K562 (cell line): ENCODE data around the gene CALU. TPM values are rescaled to one million over a fixed set of nuclear protein-coding genes. Genes with fewer than 3 reads are reported as not detected.

ENCODE experiments used
- CBFA2T2 ChIP-seq: fragments of 450-650 bp; conservative IDR thresholded peaks from 2 replicates; pipeline ENCODE4 v1.6.1; 2017; ENCODE audit warnings: mild to moderate bottlenecking
- EP300 ChIP-seq: IDR thresholded peaks from 2 replicates; pipeline ENCODE4 v1.6.1; 2012; ENCODE audit warnings: low read length, improper control_type of control experiment
- ETS1 ChIP-seq: conservative IDR thresholded peaks from 2 replicates; pipeline ENCODE4 v1.6.1; 2011; ENCODE audit warnings: low read depth, mild to moderate bottlenecking, low read length; ENCODE audit not compliant: control insufficient read depth
- FOS ChIP-seq: IDR thresholded peaks from 3 replicates; pipeline ENCODE4 v1.6.1; 2011; ENCODE audit not compliant: insufficient read length; ENCODE audit errors: extremely low read depth
- FOXP1 ChIP-seq: sonication (generic); formaldehyde crosslinking; IDR thresholded peaks from 2 replicates; pipeline ENCODE4 v1.8.0; 2022; ENCODE audit warnings: mild to moderate bottlenecking, missing genetic modification reagents
- IRF2 ChIP-seq: sonication (generic); formaldehyde crosslinking; IDR thresholded peaks from 2 replicates; pipeline ENCODE4 v1.8.1; 2022; ENCODE audit warnings: mild to moderate bottlenecking, missing genetic modification reagents
- L3MBTL2 ChIP-seq: fragments of 450-650 bp; IDR thresholded peaks from 2 replicates; pipeline ENCODE4 v1.6.1; 2016; ENCODE audit warnings: mild to moderate bottlenecking, moderate library complexity
- NELFE ChIP-seq: IDR thresholded peaks from 2 replicates; pipeline ENCODE4 v1.6.1; 2011; ENCODE audit warnings: mild to moderate bottlenecking; ENCODE audit not compliant: insufficient read depth, insufficient read length
- NFE2 ChIP-seq: IDR thresholded peaks from 2 replicates; pipeline ENCODE4 v1.6.1; 2014; ENCODE audit warnings: antibody characterized with exemption, low read depth
- NONO ChIP-seq, 2 experiments: fragments of 200-400 bp in 1 of 2; fragments of 450-650 bp in 1 of 2; formaldehyde crosslinking in 1 of 2; IDR thresholded peaks; 2 replicates each; pipeline ENCODE4 v1.6.1; 2017; ENCODE audit warnings: low read depth in 2 of 2, mild to moderate bottlenecking in 2 of 2, moderate library complexity in 2 of 2, low read length in 1 of 2
- RAD21 ChIP-seq, 2 experiments: fragments of 250-450 bp in 1 of 2; fragments of 450-650 bp in 1 of 2; sonication (Bioruptor Pico) in 1 of 2; formaldehyde crosslinking in 1 of 2; IDR thresholded peaks in 1 of 2; conservative IDR thresholded peaks in 1 of 2; 2 replicates each; pipeline versions ENCODE4 v1.4.0 to v1.8.0; 2020 to 2022; ENCODE audit warnings: mild to moderate bottlenecking in 2 of 2, moderate library complexity in 1 of 2
- RBFOX2 ChIP-seq: fragments of 200-400 bp; formaldehyde crosslinking; IDR thresholded peaks from 2 replicates; pipeline ENCODE4 v1.6.1; 2017; ENCODE audit warnings: low read depth, mild to moderate bottlenecking, low read length, moderate library complexity
- RBM17 ChIP-seq: fragments of 200-400 bp; formaldehyde crosslinking; IDR thresholded peaks from 2 replicates; pipeline ENCODE4 v1.6.1; 2017; ENCODE audit warnings: low read depth, mild to moderate bottlenecking, low read length, borderline replicate concordance
- SMAD4 ChIP-seq: fragments of 250-450 bp; sonication (Bioruptor Pico); conservative IDR thresholded peaks from 2 replicates; pipeline ENCODE4 v1.8.0; 2021; ENCODE audit warnings: inconsistent platforms, mild to moderate bottlenecking, moderate library complexity
- SP2 ChIP-seq: IDR thresholded peaks from 2 replicates; pipeline ENCODE4 v1.6.1; 2011; ENCODE audit warnings: mild to moderate bottlenecking, low read depth, low read length, moderate library complexity; ENCODE audit not compliant: poor library complexity, severe bottlenecking; ENCODE audit errors: extremely low read depth
- SRF ChIP-seq, 2 experiments: fragments of 250-450, 450-650 bp in 1 of 2; sonication (Bioruptor Pico) in 1 of 2; sonication (generic) in 1 of 2; formaldehyde crosslinking; IDR thresholded peaks; 2 replicates each; pipeline versions ENCODE4 v1.5.0 to v1.5.1; 2020 to 2022; ENCODE audit warnings: mild to moderate bottlenecking in 1 of 2, missing genetic modification reagents in 1 of 2
- SUPT5H ChIP-seq: fragments of 450-650 bp; IDR thresholded peaks from 2 replicates; pipeline ENCODE4 v1.6.1; 2016
- TAF1 ChIP-seq: IDR thresholded peaks from 2 replicates; pipeline ENCODE4 v1.6.1; 2011; ENCODE audit warnings: mild to moderate bottlenecking, low read length, moderate library complexity; ENCODE audit not compliant: insufficient read depth, control insufficient read depth, severe bottlenecking; ENCODE audit errors: extremely low read depth
- XRCC5 ChIP-seq: fragments of 200-400 bp; formaldehyde crosslinking; IDR thresholded peaks from 2 replicates; pipeline ENCODE4 v1.6.1; 2017; ENCODE audit warnings: low read depth, mild to moderate bottlenecking, low read length
- ZBTB8A ChIP-seq: fragments of 450-650 bp; IDR thresholded peaks from 2 replicates; pipeline ENCODE4 v1.6.1; 2018; ENCODE audit warnings: mild to moderate bottlenecking, moderate library complexity; ENCODE audit not compliant: partially characterized antibody
- ZNF197 ChIP-seq: fragments of 200-800 bp; sonication (Bioruptor generic); IDR thresholded peaks from 2 replicates; pipeline ENCODE4 v1.6.1; 2016; ENCODE audit warnings: low read depth, missing genetic modification characterization, missing compliant biosample characterization
- polyA plus RNA-seq, 8 experiments: library from polyadenylated mRNA; depleted of rRNA in 4 of 8; stranded (reverse) in 5 of 8; unstranded in 3 of 8; fragments of >200 nt; fragmentation: Nextera tagmentation in 2 of 8; fragmentation: Illumina TruSeq in 1 of 8; extraction: Ambion mirVana in 2 of 8; extraction: Trizol in 1 of 8; gene quantifications; 2 replicates each; pipeline versions ENCODE4 v1.2.1 to v1.2.3, GENCODE V29; 2011 to 2014; ENCODE audit warnings: inconsistent platforms in 1 of 8, missing spikeins in 1 of 8
- total RNA-seq, 7 experiments: library from RNA; depleted of rRNA in 6 of 7; stranded (reverse); fragments of >200 nt in 6 of 7; fragmentation: Illumina TruSeq in 2 of 7; extraction: Trizol in 2 of 7; gene quantifications; 2 replicates each; pipeline versions ENCODE4 v1.2.1 to v1.2.3, GENCODE V29; 2011 to 2021; ENCODE audit warnings: low replicate concordance in 1 of 7
- TF ChIP-seq, protein P1 (sequence below): fragments of 450-650 bp; IDR thresholded peaks from 2 replicates; pipeline ENCODE4 v1.6.1; 2017; ENCODE audit warnings: antibody characterized with exemption
- TF ChIP-seq, protein P2 (sequence below): fragments of 250-450 bp; sonication (Bioruptor Pico); IDR thresholded peaks from 2 replicates; pipeline ENCODE4 v1.8.0; 2021; ENCODE audit warnings: moderate library complexity, mild to moderate bottlenecking, inconsistent platforms

The CALU gene
- total and polyA plus RNA-seq, 9 of the 15 experiments (the other 6 are each of a cell fraction or from before 2014, with no cell fraction given): 166 to 286 (median 215) TPM

DNA sequence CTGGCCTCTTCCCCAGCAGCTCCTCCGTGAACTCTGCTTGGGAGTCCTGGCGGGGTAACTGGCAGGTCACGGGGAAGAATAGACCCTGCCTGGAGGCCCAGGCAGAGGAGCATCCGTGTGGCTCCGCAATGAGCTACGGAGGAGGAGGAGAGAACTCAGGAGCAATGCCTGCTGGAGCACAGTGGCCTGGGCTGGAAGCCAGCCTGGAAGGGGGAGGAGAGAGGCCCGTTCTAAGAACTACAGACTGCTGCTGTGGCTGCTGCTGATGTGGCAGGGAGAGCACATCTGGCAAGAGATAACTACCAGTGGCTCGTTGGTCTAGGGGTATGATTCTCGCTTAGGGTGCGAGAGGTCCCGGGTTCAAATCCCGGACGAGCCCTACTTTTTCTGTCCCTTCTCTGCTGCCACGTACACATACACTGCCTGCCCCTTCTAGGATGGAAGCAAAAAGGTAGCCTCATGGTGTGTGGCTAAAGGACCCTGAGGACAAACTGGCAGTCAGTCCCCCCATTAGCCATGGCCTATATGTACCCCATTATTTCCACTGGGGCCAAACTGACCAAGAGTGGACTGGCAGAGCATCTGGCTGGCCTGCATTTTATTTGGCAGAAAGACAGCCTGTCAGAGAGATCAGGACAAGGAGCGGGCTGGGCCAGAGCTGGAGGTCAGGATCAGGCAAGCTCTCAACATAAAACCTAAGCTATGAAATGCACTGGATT, 44.1 kb downstream of the CALU start (continued):
- no peak for TF ChIP-seq NELFE
- peak; percentile 17 to 26; a peak in 2 of 4 replicates for TF ChIP-seq RAD21 (CRISPR knock-in tag; conservative IDR thresholded peaks at IDR 0.05 in 1 of 2, IDR thresholded peaks at IDR 0.05 in 1 of 2)
- peak; percentile 98 for TF ChIP-seq XRCC5
- TF ChIP-seq ZNF197: no peak
- TF ChIP-seq NONO (IDR thresholded peaks at IDR 0.05; ENCODE audit: low read depth in 2 of 2, low read length in 1 of 2): peak in 1 of 2 experiments; percentile 70; a peak in 1 of 4 replicates
- TF ChIP-seq RBM17: no peak
- no peak for TF ChIP-seq IRF2
- TF ChIP-seq SP2: no peak
- peak; percentile 99 for TF ChIP-seq ETS1
- peak; percentile 84 for TF ChIP-seq SMAD4 (CRISPR knock-in tag)
- no peak for TF ChIP-seq SUPT5H
- TF ChIP-seq TAF1: peak; percentile 57
- peak; percentile 2 to 28; a peak in 2 of 4 replicates for TF ChIP-seq SRF (CRISPR knock-in tag; IDR thresholded peaks at IDR 0.05)
- TF ChIP-seq ZBTB8A: no peak
- TF ChIP-seq NFE2: no peak
- TF ChIP-seq, protein P1, sequence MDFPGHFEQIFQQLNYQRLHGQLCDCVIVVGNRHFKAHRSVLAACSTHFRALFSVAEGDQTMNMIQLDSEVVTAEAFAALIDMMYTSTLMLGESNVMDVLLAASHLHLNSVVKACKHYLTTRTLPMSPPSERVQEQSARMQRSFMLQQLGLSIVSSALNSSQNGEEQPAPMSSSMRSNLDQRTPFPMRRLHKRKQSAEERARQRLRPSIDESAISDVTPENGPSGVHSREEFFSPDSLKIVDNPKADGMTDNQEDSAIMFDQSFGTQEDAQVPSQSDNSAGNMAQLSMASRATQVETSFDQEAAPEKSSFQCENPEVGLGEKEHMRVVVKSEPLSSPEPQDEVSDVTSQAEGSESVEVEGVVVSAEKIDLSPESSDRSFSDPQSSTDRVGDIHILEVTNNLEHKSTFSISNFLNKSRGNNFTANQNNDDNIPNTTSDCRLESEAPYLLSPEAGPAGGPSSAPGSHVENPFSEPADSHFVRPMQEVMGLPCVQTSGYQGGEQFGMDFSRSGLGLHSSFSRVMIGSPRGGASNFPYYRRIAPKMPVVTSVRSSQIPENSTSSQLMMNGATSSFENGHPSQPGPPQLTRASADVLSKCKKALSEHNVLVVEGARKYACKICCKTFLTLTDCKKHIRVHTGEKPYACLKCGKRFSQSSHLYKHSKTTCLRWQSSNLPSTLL: peak; percentile 89
- TF ChIP-seq FOXP1 (CRISPR knock-in tag): peak; percentile 87
- TF ChIP-seq EP300: peak; percentile 86
- peak; percentile 19 for TF ChIP-seq FOS
- peak; percentile 58; the same call in 1 of the 2 replicates for TF ChIP-seq L3MBTL2
- TF ChIP-seq RBFOX2: peak; percentile 55
- TF ChIP-seq, protein P2, sequence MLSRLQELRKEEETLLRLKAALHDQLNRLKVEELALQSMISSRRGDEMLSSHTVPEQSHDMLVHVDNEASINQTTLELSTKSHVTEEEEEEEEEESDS (CRISPR knock-in tag): no peak
- TF ChIP-seq CBFA2T2: peak; percentile 38
